Left kidney (tissue), 2 donors: ENCODE data around the gene DTX1. TPM values are rescaled to one million over a fixed set of nuclear protein-coding genes. Genes with fewer than 3 reads are reported as not detected.

Experiments
- DNase-seq: peaks from one replicate; pipeline ENCODE4 v3.0.0-alpha.2; 2013
- polyA plus RNA-seq: library from polyadenylated mRNA; unstranded; fragments of 120-200 nt; gene quantifications from one replicate; pipeline ENCODE4 v1.2.1, GENCODE V29; 2013; ENCODE audit not compliant: insufficient read length

DTX1 gene
- polyA plus RNA-seq, 1 donor: 12.4 TPM

DNA sequence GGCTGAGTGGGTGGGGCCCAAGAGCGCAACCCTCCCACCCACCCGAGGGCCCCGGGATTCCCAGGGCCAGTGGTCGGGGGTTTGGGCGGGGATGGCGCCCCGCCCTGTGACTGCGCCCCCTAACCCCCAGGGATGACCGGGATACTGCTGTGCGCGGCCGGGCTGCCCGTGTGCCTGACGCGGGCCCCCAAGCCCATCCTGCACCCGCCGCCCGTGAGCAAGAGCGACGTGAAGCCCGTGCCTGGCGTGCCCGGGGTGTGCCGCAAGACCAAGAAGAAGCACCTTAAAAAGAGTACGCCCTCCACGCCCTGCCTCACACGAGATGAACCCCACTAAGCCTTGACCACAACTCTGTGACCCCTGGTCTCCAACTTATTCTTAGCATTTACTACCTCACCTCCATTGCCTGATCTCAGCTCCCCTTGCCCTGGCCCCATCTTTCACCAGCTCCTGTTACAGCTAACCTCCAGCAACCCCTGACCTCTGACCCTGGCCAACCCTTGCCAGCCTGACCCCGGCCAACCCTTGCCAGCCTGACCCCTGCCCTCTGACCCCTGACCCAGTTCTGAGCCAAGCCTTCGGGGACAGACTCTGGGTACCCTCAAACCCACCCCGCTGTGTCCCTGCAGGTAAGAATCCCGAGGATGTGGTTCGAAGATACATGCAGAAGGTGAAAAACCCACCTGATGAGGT, 37.0 kb downstream of the DTX1 start:
- no peak for DNase-seq

DNA sequence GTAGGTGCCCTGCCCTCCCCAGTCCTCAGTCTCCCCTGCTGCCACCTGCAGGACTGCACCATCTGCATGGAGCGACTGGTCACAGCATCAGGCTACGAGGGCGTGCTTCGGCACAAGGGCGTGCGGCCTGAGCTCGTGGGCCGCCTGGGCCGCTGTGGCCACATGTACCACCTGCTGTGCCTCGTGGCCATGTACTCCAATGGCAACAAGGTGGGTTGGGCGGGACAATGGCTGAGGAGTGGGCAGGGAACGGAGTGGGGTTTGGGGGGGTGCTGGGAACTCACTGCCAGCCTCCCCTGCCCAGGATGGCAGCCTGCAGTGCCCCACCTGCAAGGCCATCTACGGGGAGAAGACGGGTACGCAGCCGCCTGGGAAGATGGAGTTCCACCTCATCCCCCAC, 38.2 kb downstream of the DTX1 start:
- no peak for DNase-seq

DNA sequence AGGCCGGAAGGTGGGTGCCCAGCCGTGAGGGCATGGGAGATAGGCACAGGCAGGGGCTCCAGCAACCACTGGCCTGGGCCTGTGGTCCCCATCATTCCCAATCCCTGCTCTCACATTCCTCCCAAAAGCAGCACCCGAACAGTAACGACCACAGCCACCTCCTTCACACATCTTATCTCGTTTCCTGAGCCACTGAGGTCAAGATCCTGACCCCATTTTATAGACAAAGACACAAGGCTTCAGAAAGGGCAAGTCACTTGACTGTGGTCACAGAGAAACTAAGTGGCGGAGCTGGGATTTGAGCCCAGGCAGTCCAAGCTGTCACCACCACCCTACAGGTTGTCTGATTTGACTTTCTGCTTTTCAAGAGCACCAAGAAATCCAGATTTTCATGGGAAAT, 38.9 kb downstream of the DTX1 start:
- no peak for DNase-seq

DNA sequence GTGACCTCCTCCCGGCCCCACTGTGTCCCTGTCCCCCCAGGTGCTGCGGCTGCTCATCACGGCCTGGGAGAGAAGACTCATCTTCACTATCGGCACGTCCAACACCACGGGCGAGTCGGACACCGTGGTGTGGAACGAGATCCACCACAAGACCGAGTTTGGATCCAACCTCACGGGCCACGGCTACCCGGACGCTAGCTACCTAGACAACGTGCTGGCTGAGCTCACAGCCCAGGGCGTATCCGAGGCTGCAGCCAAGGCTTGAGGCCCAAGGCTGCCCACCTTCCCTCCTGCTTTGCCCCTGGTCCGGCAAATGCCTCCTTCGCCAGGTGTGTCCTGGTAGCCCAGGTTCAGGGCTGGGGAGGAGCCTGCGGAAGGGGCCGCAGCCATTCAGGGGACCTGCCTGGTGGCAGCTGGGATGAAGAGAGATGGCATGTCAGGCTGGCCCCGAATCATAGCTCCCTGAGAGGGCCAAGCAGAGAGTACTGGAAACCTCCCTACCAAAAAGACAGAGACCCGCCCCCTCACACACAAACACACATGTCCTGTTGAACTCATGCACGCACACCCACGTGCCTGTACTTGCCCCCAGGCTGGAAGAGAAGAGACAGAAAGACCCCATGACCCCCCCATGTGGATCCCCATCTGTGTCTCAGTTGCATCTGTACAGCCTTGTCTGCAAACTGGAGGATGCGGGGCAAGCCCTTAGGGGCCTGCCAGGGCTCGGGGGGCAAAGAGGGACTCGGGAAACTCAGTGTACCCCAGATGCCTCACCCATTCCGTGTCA, 40.3 kb downstream of the DTX1 start:
- DNase-seq: no peak

DNA sequence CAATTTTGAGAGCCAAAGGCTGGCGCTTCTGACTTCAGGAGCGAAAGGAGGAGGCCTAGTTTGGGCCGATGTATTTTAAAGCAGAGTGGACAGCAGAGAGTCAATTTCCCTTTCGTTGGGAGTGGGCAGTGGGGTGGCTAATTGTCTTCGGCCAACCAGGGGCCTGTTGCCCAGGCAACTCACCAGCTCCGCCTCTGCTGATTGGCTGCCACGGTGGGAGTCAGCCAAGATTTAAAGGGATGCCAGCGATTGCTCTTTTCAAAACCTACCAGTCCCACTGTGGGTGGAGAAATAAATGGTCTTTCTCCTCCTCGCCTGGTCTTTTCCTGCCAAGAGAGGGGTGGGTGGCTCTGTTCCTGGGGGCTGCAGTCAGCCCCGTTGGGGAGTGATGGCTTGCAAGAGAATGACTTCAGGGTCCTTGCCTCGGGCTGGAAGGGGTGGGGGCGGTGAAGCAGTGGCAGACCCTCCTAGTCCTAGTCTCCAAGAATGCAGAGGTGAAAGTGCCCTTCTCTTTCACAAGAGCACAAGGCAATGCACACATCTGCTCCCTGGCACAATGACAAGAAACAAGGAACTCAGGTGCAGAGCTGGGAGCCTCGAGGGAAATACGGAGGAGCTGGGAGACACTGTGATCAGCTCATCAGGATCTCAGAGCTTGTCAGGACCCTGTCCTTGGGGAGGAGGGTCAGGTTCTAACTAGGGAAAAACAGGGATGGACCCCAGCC, 41.3 kb downstream of the DTX1 start:
- DNase-seq: peak; percentile 55

DNA sequence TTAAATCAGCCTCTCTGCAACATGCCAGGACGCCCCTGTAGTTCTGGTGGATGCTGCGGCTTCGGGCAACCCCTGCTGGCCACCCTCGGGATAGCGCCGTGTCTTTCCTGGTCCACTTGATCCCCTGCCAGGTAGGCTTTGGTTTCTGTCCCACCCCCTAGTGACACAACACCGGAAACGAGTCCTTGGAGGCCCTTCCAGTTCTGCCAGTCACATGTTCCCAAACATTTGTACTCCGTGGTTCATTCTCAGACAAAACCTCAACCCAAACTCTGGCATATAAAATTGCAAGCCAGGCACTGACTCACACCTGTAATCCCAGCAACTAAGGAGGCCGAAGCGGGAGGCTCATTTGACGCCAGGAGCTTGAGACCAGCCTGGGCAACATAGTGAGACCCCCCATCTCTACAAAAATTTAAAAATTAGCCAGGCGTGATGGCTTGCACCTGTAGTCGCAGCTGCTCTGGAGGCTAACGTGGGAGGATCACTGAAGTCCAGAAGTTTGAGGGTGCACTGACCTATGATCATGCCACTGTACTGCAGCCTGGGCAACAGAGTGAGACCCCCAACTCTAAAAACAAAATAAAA, 42.0 kb downstream of the DTX1 start:
- DNase-seq: peak; percentile 78

DNA sequence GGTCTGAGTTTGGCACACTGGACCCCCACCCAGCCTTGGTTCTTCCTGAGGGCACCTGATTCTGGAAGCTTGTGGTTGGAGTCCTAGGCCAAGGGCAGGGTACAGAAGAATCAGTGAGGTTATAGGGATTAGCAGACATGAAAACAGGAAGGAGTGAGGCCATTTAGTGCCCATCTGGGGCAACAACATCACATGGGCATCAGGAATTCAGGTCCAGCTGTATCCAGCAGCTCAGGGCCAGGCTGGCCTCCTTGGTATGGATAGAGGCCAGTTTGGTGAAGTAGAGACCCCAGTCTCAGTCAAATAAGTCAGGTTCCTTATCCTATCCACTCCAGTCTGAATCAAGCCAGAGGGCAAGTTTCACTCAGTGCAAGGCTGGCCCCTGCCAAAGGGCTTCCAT, 42.8 kb downstream of the DTX1 start:
- no peak for DNase-seq

DNA sequence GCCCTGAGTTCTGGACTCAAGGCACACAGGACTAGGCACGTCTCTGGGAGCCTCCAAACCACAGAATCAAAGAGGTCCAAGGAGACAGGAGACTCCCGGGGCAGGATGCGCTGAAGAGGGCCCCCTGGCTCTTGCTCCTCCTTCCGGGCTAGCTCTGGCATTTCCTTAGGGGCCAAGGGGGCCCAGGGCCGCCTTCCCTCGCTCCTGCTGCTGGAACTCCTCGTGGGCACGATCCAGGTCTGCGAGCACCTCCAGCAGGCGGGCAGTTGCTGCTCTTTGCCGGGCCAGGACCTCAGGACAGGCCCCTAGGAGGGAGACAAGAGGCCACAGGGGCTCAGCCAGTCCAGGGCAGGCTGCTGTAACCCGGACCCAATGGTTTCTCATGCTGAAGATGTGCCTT, 43.2 kb downstream of the DTX1 start:
- no peak for DNase-seq

DNA sequence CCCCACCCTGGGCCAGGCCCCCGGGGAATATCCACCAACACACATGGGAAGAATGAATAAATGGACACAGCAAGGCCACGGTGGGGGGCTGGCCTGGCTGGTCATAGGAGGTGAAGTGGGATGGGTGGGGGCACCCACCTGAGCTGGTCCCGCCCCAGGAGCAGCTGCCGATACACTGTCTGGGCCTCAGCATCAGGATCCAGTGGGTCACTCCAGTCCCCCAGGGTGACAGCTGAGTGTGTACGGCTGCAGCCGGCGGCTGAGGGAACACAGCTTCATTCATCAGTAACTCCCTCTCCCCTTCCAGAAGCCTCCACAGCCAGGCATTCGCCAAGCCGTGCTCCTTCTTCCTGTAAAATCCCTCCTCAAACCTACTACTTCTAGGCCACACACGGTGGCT, 45.2 kb downstream of the DTX1 start:
- no peak for DNase-seq

DNA sequence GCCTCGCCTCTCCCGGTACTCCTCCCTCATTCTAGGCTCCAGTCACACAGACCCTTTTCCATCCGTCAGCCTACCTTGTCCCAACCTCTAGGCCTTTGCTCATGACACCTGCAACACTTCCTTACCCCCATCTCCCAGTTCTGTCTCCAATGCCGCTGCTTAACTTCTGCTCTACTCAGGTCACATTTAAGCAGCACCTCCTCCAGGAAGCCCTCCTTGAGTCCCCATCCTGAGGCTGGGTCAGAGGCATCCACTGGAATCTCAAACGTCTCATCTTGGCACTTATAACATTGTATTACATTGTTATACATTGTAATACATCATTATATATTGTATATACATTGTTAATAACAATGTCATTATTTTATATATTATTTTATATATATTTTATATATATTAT, 46.3 kb downstream of the DTX1 start:
- DNase-seq: no peak

DNA sequence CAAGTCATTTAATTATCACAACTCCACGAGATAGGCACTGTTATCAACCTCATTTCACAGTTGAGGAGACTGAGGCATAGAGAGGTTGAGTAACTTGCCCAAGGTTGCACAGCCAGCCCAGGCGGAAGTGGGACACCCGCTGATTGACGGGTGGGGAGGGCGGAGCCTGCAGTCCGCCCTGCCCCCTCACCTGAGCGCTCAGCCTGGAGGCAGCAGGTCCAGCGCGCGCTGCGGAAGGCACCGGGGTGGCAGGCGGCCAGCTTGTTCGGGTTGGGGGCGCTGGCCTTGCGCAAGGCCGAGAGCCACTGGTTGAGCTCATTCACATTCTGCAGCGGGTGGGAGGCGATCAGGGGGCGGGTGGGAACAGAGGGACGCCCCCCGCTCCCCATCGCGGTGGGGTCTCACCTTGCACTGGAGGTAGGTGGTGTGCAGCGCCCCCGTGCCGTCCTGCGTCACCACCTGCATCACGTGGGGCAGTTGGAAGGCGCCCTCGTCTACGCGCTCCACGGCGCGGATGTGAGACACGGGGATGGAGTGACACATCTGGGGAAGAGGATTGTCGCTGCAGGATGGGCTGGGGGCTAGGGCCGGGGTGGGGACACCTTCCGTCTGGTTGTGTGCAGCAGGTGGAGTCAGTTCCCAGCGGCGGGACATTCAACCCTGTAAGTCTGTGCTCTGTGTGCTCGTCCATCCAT, 47.4 kb downstream of the DTX1 start:
- peak; percentile 50 for DNase-seq

DNA sequence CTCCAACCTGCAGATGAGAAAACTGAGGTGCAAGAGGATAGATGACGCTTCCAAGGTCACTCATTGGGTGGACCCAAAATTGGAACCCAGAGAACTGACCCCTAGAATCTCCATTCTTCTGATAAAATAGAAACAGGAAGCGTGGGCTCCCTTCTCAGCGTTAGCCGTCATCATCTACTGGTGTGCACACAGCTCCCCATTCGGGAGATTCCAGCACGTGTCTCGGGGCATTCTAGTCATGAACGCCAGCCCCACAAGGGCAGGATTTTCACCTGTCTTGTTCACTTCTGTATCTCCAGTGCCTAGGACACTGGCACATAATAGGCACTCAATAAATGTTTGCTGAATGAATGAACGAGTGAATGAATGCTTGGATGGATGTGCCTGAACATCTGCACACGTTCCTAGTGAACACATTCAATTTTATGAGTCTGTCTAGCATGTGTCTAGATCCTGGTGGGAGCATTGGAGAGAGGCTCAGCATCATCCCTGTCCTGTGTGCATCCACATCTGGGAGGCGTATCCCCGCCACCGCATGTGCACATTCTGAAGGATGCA, 48.5 kb downstream of the DTX1 start:
- no peak for DNase-seq

DNA sequence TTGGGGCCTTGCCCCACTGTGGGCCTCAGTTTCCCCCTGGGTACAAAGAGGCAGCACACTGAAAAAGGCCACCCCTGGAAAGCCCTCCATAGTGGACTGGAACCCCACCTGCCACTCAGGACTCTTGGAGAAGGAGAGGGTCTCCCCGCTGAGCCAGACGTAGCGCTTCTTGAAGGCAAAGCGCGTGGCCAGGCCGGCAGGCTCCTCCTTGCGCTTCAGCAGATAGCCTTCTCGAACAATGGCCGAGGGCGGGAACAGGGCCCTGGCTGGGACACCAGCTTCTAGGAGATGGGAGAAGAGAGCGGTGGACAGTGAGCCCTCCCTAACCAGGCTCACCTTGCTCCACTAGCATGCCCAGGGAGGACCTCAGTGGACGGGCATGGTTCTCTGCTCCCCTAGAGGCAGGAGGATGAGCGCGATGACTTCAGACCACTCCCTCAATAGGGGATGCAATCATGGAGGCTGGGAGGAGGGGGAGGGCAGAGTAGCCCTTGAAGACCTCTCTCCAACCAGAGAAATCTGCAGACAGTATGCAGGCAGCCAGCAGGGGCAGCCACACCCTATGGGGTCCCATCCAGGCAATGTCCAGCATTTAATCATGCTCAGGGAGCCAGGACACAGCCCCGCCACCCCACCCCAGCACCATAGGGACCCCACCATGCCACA, 49.2 kb downstream of the DTX1 start:
- no peak for DNase-seq

DNA sequence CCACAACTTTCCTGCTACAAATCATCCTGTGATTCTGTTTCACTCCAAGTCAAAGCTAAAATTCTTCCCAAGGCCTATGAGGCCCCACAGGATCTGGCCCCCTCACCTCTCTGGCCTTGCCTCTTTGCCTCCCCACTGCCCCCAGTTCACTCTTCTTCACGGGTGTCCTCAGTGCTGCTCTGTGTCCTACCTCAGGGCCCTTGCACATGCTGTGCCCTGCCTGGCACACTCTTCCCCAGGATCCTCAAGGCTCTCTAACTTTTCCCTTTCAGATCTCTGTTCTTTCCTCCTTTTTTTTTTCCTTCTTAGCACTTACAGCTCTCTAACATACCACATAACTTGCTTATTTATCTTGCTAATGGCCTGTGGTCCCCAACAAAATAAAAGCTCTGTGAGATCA, 49.8 kb downstream of the DTX1 start:
- no peak for DNase-seq

DNA sequence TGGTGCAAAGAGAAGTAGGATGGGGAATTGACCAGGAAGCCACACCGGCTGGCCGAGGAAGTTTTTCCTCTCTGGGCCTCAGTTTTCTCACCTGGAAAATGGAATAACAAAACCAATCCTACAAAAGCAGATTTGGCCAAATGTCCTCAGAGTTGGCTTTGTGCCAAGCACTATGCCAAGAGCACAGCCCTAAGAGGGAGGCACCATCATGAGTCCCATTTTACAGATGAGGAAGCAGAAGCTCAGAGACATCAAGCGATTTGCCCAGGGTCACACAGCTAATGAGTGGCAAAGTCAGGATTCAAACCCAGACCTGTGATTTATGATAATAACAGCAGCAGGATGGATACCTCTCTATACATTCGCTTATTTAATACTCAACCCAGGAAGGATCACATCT, 51.8 kb downstream of the DTX1 start:
- DNase-seq: no peak

DNA sequence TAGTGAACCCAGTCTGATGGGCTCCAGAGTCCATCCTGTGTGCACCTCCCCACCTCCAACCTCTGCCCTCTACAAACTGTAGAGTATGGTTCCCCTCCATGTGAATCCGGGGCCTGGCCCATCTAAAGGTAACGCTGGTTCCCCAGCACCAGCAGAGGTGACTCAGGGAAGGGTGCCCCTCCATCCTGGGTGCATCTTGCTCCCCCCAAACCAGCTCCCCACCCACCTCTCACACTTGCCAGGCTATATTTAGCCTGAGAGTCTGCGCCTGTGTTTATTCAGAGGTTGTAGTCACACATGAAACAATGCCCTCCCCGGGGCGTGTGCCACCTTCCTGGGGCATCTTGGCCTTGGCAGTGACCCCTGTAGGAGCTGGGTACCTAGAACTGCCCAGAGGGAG, 52.8 kb downstream of the DTX1 start:
- no peak for DNase-seq

DNA sequence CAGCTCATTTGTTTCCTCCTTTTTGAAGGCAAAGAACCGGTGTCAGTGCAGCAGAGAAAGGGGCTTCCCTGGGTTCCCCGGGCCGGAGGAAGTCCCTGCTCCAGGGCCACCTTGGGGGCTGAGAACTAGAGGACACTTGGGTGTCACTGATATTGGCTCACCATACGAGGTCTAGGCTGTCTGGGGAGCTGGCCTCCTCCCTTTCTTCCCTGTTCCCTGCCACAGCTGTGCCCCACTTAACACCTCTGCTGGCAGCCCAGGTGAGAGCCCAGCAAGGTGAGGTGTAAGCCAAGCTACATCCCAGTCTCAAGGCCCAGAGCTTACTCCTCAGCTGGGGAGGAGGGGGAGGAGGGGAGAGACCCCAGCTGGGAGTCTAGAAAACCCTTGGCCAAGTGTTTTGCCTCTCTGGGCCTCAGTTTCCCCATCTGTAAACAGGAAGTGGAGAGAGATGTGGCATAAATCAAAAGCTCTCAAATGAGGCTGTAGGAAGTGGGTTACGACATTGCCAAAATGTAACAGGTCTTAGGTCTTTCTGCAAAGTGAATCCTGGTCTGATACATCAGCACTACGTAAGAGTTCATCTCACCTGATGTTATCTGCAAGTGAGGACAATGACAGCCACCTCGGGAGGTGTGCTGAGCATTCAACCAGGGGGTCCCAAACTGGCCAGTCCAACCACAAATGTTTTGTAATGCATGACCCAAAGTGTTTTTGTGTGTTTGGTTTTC, 53.5 kb downstream of the DTX1 start:
- no peak for DNase-seq

DNA sequence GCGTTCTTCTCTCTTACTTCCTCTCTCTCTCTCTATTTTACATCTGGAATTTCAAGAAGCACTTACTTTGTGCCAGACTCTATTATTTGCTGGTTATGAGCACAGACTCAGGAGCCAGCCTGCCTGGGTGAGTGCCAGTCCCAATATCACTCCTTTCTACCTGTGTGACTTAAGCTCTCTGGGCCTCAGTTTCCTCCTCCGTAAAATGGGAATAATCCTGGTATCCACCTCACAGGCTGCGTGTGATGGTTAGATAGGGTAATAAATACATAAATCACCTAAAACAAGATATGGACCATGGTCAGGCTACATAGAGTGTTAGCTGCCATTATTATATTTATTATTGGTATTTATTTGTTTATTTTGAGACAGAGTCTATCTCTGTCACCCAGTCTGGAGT, 54.7 kb downstream of the DTX1 start:
- DNase-seq: no peak

DNA sequence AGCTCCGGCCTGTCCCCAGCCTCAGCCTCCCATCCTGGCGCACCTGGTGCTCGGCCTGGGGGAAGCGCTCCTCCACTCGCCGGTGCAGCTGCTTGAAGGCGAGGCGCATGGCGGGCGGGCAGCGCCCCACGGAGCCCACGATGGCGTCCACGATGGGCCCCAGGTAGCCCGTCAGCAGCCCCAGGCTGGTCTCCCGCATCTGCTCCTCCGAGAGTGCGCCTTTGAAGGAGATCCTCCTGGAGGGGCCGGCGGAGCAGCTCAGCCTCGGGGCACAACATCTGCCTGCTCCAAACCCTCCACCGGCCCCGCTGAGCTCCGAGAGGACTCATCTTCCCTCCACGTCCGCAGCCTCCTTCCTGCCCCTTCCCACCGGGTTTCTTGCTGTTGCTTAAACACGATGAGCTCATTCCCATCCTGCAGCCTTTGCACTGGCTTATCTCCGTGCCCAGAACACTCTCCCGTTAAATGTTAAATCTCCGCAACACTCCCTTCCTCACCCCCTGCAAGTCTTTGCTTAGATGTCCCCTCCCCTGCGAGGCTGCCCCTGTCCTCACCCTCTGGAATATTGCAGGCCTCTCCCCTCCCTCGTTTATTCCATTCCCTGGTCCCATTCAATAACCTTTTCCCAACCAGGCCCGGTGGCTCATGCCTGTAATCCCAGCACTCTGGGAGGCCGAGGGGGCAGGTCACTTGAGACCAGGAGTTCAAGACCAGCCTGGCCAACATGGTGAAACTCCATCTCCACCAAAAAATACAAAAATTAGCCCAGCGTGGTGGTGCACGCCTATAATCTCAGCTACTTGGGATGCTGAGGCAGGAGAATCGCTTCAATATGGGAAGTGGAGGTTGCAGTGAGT, 55.7 kb downstream of the DTX1 start:
- no peak for DNase-seq

DNA sequence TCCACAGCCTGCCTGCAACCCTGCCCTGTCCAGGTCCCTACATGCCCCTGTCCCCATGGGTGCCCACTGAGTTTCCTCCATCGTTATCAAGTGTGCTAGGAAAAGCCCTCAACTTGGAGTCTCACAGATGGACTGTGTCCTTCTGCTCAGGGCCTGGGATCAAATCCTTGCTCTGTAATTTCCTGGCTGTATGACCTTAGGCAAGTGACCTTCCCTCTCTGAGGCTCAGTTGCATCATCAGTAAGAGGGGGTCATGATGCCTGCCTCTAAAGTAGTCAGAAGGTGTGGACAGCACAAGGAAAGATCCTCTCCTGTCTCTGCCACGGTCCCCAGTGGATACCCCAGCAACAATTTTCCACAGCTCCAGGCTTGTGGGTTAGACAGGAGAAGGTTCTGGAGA, 56.9 kb downstream of the DTX1 start:
- no peak for DNase-seq
